HG02623 (cell line): Measurements from ENCODE around the gene BHLHA15.
"Not testable (repeated sequence)": the region's sequence is repeated elsewhere in the genome, so short reads cannot be mapped to it uniquely, and the experiment has no call there.

Source experiments
- ATAC-seq: cut with Tn5 transposase; IDR thresholded peaks from one replicate; pipeline ENCODE4 v1.9.1; 2021; ENCODE audit warnings: moderate library complexity; ENCODE audit not compliant: unreplicated experiment

BHLHA15 gene

GRCh38 chr7:98206451-98207330 lies 4.5 kb upstream of the BHLHA15 start:
- ATAC-seq, result no peak

- no peak for ATAC-seq
Observed at GRCh38 chr7:98209166-98209920, 1.9 kb upstream of the BHLHA15 start.

GRCh38 chr7:98210513-98211220 lies 572 bp upstream of the BHLHA15 start:
- ATAC-seq, result no peak

GRCh38 chr7:98211676-98212531 lies 665 bp downstream of the BHLHA15 start:
- ATAC-seq, result no peak

GRCh38 chr7:98212532-98213041 lies 1.3 kb downstream of the BHLHA15 start:
- ATAC-seq, result no peak

- no peak for ATAC-seq
Observed at GRCh38 chr7:98213296-98213887, 2.2 kb downstream of the BHLHA15 start.

- ATAC-seq, result no peak
Observed at GRCh38 chr7:98213888-98214810, 2.9 kb downstream of the BHLHA15 start.

- no peak for ATAC-seq
Observed at GRCh38 chr7:98214811-98215321, 3.6 kb downstream of the BHLHA15 start.

GRCh38 chr7:98215561-98216495 lies 4.6 kb downstream of the BHLHA15 start:
- no peak for ATAC-seq

GRCh38 chr7:98216941-98217622 lies 5.8 kb downstream of the BHLHA15 start:
- ATAC-seq, result no peak

GRCh38 chr7:98217623-98218582 lies 6.7 kb downstream of the BHLHA15 start:
- no peak for ATAC-seq

- ATAC-seq, result not testable (repeated sequence)
Observed at GRCh38 chr7:98219382-98219781, 8.1 kb downstream of the BHLHA15 start.

GRCh38 chr7:98221611-98222532 lies 10.6 kb downstream of the BHLHA15 start:
- no peak for ATAC-seq

- no peak for ATAC-seq
Observed at GRCh38 chr7:98222533-98223195, 11.4 kb downstream of the BHLHA15 start.
